Left ventricle myocardium inferior (tissue), 1 donor: ENCODE results near the gene RASAL3. TPM values are rescaled to one million over a fixed set of nuclear protein-coding genes. Genes with fewer than 3 reads are reported as not detected.
A peak's percentile ranks its signal among the peaks of the same experiment; 100 is the strongest.

Experiments used
- DNase-seq: peaks from one replicate; pipeline ENCODE4 v3.0.0-alpha.2; 2020
- H3K27ac ChIP-seq: fragments of 200-600 bp; replicated peaks from 2 replicates; pipeline ENCODE4 v1.8.0; 2021
- H3K27me3 ChIP-seq: fragments of 200-600 bp; 2 replicates; pipeline ENCODE4 v1.8.0; 2021; ENCODE audit warnings: low read depth
- H3K36me3 ChIP-seq: fragments of 200-600 bp; 2 replicates; pipeline ENCODE4 v1.8.0; 2021
- H3K4me1 ChIP-seq: fragments of 200-600 bp; 2 replicates; pipeline ENCODE4 v1.8.0; 2021
- H3K4me3 ChIP-seq: fragments of 200-600 bp; 2 replicates; pipeline ENCODE4 v1.8.0; 2021; ENCODE audit warnings: mild to moderate bottlenecking, moderate library complexity
- H3K9me3 ChIP-seq: fragments of 200-600 bp; replicated peaks from 2 replicates; pipeline ENCODE4 v1.8.0; 2021
- intact Hi-C: fragments of 100-400 bp; cut with micrococcal nuclease; formaldehyde crosslinking; loops from one replicate; pipeline ENCODE4 v1.11.0; 2022
- microRNA-seq: library from miRNA; unstranded; fragments of <30 nt; microRNA quantifications from one replicate; pipeline ENCODE4 v1.2.0, GENCODE V29; 2020
- total RNA-seq: library from RNA; stranded (reverse); fragmentation: NEBNext Ultra II Directional; extraction: Animal tissue kit (Norgen Biotek cat#: 25700); gene quantifications from one replicate; pipeline ENCODE4 v1.2.1, GENCODE V29; 2021
- TF ChIP-seq, protein P1 (sequence below): fragments of 200-600 bp; IDR thresholded peaks from 2 replicates; pipeline ENCODE4 v1.8.0; 2021; ENCODE audit warnings: antibody characterized with exemption, mild to moderate bottlenecking, borderline replicate concordance
- donor health status: DM: no; HTN: yes; CAD: no; lungs with severe emphysema.

Gene RASAL3
- total RNA-seq, 1 donor from 2014 or later: 1.5 TPM

DNA sequence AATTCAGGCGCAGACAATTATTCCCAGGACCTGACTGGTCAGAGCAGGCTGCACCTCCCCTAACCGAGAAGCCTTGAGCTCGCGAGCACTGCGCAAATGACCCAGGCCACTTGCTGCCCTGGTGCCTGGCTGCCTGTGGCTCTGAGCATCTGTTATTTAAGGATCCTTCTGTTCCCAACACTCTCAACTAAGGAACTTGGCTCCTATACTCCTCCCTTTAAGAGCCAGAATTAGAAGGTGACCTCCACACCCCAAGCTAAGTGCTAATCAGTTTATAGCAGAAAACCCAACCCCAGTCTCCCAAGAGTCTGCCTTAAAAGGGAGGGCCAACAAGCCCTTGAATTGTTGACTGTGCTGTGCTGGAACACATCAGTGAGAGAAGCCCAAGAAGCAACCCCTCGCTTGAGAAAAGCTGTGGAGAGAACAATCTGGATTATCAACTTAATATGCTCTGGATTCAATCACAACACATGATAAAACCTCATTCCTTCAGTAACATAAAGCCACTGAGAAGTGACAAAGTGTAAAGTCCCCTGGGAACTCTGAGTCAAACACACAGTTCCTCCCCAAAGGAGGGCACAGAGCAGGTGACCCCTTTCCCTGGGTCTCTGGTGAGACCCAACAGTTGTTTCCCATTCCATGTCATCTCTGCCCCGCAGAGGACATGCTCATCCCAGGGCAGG lies 60.1 kb downstream of the RASAL3 start:
- intact Hi-C loops: no loop called here
- no peak for DNase-seq
- H3K4me1 ChIP-seq: peaks cover 93% of the 10 kb centered on the region

DNA sequence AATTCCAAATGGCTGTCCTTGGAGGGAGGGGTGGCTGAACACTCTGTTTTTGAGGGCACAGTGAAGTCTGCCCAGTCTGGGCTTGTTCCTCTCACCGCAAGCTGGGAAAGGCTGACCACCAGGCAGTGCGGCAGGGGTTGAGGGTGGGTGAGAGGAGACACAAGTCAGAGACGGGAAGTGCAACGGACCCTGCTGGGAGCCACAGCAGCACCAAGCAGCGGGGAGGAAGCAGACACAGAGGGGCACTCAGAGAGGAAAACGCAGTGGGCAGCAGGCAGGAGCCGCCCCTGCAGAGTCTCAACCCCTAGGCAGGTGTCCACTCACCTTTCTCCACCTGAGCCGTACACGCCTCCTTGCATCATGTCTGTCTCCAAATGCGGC lies 61.2 kb downstream of the RASAL3 start:
- H3K9me3 ChIP-seq: no peaks in the 10 kb centered on the region
- no peak for DNase-seq
- TF ChIP-seq, protein P1, sequence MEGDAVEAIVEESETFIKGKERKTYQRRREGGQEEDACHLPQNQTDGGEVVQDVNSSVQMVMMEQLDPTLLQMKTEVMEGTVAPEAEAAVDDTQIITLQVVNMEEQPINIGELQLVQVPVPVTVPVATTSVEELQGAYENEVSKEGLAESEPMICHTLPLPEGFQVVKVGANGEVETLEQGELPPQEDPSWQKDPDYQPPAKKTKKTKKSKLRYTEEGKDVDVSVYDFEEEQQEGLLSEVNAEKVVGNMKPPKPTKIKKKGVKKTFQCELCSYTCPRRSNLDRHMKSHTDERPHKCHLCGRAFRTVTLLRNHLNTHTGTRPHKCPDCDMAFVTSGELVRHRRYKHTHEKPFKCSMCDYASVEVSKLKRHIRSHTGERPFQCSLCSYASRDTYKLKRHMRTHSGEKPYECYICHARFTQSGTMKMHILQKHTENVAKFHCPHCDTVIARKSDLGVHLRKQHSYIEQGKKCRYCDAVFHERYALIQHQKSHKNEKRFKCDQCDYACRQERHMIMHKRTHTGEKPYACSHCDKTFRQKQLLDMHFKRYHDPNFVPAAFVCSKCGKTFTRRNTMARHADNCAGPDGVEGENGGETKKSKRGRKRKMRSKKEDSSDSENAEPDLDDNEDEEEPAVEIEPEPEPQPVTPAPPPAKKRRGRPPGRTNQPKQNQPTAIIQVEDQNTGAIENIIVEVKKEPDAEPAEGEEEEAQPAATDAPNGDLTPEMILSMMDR: no peak
- peak overlapping the region; percentile 30 for H3K4me3 ChIP-seq
- H3K4me1 ChIP-seq: peaks cover 88% of the 10 kb centered on the region
- peak overlapping the region; percentile 80 for H3K27ac ChIP-seq
- no peaks in the 10 kb centered on the region for H3K27me3 ChIP-seq
- intact Hi-C loops: no loop called here
- peaks cover 41% of the 10 kb centered on the region for H3K36me3 ChIP-seq

More for the DNA sequence above, 60.1 kb downstream of the RASAL3 start:
- TF ChIP-seq, protein P1: no peak
- no peaks in the 10 kb centered on the region for H3K27me3 ChIP-seq
- peaks cover 32% of the 10 kb centered on the region for H3K36me3 ChIP-seq
- no peaks in the 10 kb centered on the region for H3K9me3 ChIP-seq
- peak overlapping the region; percentile 30 for H3K4me3 ChIP-seq
- peak overlapping the region; percentile 80 for H3K27ac ChIP-seq

DNA sequence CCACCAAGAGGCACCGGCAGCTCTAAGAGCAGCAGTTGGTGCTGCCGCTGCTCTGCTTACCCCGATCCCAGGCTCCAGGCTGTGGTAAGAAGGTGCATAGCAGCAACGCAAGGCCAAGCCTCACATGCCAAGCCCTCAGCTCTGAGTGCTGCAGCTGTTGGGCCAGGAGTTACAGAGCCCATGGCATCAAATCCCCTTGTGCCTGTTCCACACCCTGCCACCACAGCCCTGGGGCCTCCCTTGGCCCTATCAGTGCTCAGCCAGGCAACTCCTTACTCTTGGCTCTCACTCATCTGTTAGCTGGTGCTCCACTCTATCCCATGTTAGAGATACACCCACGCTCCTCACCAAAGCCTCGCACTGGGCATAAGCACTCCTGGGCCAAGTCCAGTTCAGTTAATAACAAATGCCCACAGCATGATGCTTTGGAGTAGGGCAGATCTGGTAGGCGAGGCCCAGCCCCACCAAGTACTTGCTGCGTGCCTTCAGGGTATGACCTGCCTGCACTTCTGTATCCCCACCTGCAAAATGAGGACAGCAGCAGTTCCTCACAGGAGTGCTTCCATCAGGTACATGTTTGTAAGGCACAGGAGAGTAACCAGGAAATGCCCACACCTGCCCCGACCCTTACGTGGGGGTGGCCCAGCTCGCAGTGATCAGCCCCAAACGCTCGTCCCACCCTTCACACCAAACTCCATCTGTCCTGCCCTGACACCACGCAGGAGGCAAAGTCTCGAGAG lies 61.8 kb downstream of the RASAL3 start:
- peak; percentile 49 for DNase-seq
- H3K27ac ChIP-seq: peak overlapping the region; percentile 80
- intact Hi-C loops: no loop called here

More for the DNA sequence above, 61.8 kb downstream of the RASAL3 start:
- H3K27me3 ChIP-seq: no peaks in the 10 kb centered on the region
- H3K36me3 ChIP-seq: peaks cover 47% of the 10 kb centered on the region
- peaks cover 88% of the 10 kb centered on the region for H3K4me1 ChIP-seq
- no peaks in the 10 kb centered on the region for H3K9me3 ChIP-seq
- peak overlapping the region; percentile 36 for H3K4me3 ChIP-seq
- TF ChIP-seq, protein P1: no peak

Small RNA genes within 50 kb of the gene (microRNA-seq; reads per million reads assigned to microRNA genes)
- not detected for gene MIR1470

Other genes with a start within 250 kb of the RASAL3 start
- gene EPHX3, start 232.1 kb downstream of the RASAL3 start, total RNA-seq: not detected
- 60.9 TPM for gene BRD4, start 132.0 kb downstream of the RASAL3 start, total RNA-seq
- gene AKAP8, start 84.8 kb downstream of the RASAL3 start, total RNA-seq: 21.8 TPM
- gene AKAP8L, start 45.6 kb downstream of the RASAL3 start, total RNA-seq: 74.5 TPM
- 25.3 TPM for gene WIZ, start 14.6 kb downstream of the RASAL3 start, total RNA-seq
- gene PGLYRP2, start 15.0 kb upstream of the RASAL3 start, total RNA-seq: not detected
- not detected for gene CYP4F22, start 44.0 kb upstream of the RASAL3 start, total RNA-seq
- gene CYP4F8, start 150.7 kb upstream of the RASAL3 start, total RNA-seq: not detected
- not detected for gene CYP4F3, start 176.4 kb upstream of the RASAL3 start, total RNA-seq
- 3.3 TPM for gene CYP4F12, start 208.5 kb upstream of the RASAL3 start, total RNA-seq